Measurements from ENCODE around the gene UBE2QL1.

DNA sequence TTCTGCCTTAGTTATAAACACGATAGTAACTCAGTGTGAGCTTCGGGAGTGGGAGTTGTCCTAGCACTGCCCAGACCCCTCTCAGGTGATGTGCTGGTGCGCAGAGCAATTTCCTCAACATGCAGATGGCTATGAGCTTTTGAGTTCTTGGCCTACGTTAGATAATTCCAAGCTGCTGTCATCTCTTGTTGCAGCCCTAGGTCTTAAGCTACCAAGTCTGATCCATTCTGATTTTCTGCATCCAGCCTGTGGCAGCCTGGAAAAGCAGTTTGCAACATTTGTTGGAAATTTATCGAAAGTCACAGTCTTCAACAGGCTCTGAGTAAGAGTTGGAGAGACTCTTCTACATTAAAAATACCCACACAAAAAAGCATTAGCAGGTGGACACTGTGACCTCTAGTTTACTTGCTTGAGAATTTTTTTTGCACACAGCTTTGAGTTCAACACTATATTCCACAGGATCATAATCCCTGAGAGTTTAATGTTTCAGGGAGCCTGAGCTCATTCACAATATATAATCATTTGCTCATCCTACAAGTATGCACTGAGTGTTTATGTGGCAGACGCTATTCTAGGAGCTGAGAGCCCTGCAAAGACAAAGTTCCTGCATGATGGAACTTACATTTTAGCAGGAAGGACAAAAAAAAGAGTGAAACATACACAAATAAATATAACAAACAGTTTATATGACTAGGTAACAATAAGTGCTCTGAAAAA is 91.6 kb downstream of the UBE2QL1 start:
- TF ChIP-seq EZH2 (IDR thresholded peaks at IDR 0.05) = no peak
- no peak for TF ChIP-seq CTCF (IDR thresholded peaks at IDR 0.05 in 2 of 3, conservative IDR thresholded peaks at IDR 0.05 in 1 of 3; ENCODE audit: borderline replicate concordance in 1 of 3, insufficient read depth in 1 of 3, low read depth in 2 of 3, low read length in 2 of 3)
- no peak for TF ChIP-seq POLR2AphosphoS5 (IDR thresholded peaks at IDR 0.05; ENCODE audit: low read depth, low read length)
- no peak for TF ChIP-seq ZNF274 (IDR thresholded peaks at IDR 0.05; ENCODE audit: low read depth, low read length)
- no peak for TF ChIP-seq TCF7L2 (IDR thresholded peaks at IDR 0.05; ENCODE audit: borderline replicate concordance, extremely low read depth, insufficient read depth, insufficient read length)
- TF ChIP-seq, protein P1, sequence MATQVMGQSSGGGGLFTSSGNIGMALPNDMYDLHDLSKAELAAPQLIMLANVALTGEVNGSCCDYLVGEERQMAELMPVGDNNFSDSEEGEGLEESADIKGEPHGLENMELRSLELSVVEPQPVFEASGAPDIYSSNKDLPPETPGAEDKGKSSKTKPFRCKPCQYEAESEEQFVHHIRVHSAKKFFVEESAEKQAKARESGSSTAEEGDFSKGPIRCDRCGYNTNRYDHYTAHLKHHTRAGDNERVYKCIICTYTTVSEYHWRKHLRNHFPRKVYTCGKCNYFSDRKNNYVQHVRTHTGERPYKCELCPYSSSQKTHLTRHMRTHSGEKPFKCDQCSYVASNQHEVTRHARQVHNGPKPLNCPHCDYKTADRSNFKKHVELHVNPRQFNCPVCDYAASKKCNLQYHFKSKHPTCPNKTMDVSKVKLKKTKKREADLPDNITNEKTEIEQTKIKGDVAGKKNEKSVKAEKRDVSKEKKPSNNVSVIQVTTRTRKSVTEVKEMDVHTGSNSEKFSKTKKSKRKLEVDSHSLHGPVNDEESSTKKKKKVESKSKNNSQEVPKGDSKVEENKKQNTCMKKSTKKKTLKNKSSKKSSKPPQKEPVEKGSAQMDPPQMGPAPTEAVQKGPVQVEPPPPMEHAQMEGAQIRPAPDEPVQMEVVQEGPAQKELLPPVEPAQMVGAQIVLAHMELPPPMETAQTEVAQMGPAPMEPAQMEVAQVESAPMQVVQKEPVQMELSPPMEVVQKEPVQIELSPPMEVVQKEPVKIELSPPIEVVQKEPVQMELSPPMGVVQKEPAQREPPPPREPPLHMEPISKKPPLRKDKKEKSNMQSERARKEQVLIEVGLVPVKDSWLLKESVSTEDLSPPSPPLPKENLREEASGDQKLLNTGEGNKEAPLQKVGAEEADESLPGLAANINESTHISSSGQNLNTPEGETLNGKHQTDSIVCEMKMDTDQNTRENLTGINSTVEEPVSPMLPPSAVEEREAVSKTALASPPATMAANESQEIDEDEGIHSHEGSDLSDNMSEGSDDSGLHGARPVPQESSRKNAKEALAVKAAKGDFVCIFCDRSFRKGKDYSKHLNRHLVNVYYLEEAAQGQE (IDR thresholded peaks at IDR 0.05; ENCODE audit: low read depth) = no peak
- TF ChIP-seq ZFX (IDR thresholded peaks at IDR 0.05) = no peak
- no peak for TF ChIP-seq POLR2A (IDR thresholded peaks at IDR 0.05; ENCODE audit: borderline replicate concordance, extremely low read depth, insufficient read depth, insufficient read length)
- TF ChIP-seq EGR1 (IDR thresholded peaks at IDR 0.05; ENCODE audit: low read depth) = no peak
- no peak for TF ChIP-seq RAD21 (IDR thresholded peaks at IDR 0.05; ENCODE audit: low read depth)
- no peak for TF ChIP-seq EZH2phosphoT487 (IDR thresholded peaks at IDR 0.05; ENCODE audit: borderline replicate concordance)
- TF ChIP-seq ATF3 (IDR thresholded peaks at IDR 0.05) = no peak

All from HCT116 (cell line).